PFSK-1 (cell line): ENCODE measurements around the gene ARAP1.

Experiments used
- FOXP2 ChIP-seq: optimal IDR thresholded peaks from 2 replicates; pipeline ENCODE3; 2011; ENCODE audit warnings: borderline replicate concordance, control low read depth, inconsistent platforms; ENCODE audit not compliant: insufficient read depth; ENCODE audit errors: extremely low read length, extremely low read depth
- POLR2AphosphoS5 ChIP-seq: IDR thresholded peaks from 2 replicates; pipeline ENCODE4 v1.6.1; 2012; ENCODE audit warnings: low read depth, mild to moderate bottlenecking, control low read depth, low read length, moderate library complexity
- SIN3A ChIP-seq: IDR thresholded peaks from 2 replicates; pipeline ENCODE4 v1.6.1; 2012; ENCODE audit warnings: mild to moderate bottlenecking, low read length, moderate library complexity, borderline replicate concordance; ENCODE audit not compliant: insufficient read depth
- TAF1 ChIP-seq: IDR thresholded peaks from 2 replicates; pipeline ENCODE4 v1.6.1; 2012; ENCODE audit warnings: low read length, control low read depth, borderline replicate concordance; ENCODE audit not compliant: insufficient read depth
- TF ChIP-seq, protein P1 (sequence below), 2 experiments: IDR thresholded peaks; 2 replicates each; pipeline versions ENCODE4 v1.6.1 to v1.8.0; 2011 to 2012; ENCODE audit warnings: low read depth in 2 of 2, low read length in 2 of 2, control low read depth in 1 of 2, inconsistent platforms in 1 of 2, mild to moderate bottlenecking in 1 of 2, moderate library complexity in 1 of 2; ENCODE audit not compliant: insufficient read depth in 1 of 2

Gene ARAP1

DNA sequence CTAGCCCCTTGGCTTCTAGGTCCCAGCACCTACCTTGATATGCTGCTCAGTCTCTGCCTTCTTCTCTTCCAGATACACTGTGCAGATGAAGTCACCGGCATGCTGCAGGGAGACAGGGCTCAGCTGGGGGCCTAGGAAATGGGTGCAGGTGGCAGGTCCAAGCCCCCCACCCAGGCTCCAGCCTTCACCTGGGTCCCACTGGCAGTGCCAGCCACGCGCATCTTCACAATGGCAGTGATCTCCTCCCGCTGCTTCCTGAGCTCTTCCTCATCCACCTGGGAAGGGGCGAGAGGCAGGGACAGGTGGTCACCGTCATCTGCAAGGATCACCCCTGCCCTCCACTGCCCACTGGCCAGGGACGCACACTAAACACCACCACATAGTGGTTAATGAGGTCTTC is 56.9 kb downstream of the ARAP1 start:
- no peak for TF ChIP-seq TAF1
- TF ChIP-seq, protein P1, sequence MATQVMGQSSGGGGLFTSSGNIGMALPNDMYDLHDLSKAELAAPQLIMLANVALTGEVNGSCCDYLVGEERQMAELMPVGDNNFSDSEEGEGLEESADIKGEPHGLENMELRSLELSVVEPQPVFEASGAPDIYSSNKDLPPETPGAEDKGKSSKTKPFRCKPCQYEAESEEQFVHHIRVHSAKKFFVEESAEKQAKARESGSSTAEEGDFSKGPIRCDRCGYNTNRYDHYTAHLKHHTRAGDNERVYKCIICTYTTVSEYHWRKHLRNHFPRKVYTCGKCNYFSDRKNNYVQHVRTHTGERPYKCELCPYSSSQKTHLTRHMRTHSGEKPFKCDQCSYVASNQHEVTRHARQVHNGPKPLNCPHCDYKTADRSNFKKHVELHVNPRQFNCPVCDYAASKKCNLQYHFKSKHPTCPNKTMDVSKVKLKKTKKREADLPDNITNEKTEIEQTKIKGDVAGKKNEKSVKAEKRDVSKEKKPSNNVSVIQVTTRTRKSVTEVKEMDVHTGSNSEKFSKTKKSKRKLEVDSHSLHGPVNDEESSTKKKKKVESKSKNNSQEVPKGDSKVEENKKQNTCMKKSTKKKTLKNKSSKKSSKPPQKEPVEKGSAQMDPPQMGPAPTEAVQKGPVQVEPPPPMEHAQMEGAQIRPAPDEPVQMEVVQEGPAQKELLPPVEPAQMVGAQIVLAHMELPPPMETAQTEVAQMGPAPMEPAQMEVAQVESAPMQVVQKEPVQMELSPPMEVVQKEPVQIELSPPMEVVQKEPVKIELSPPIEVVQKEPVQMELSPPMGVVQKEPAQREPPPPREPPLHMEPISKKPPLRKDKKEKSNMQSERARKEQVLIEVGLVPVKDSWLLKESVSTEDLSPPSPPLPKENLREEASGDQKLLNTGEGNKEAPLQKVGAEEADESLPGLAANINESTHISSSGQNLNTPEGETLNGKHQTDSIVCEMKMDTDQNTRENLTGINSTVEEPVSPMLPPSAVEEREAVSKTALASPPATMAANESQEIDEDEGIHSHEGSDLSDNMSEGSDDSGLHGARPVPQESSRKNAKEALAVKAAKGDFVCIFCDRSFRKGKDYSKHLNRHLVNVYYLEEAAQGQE (IDR thresholded peaks at IDR 0.05; ENCODE audit: insufficient read depth in 1 of 2, low read depth in 2 of 2, low read length in 2 of 2) = no peak
- no peak for TF ChIP-seq SIN3A
- no peak for TF ChIP-seq FOXP2
- TF ChIP-seq POLR2AphosphoS5 = no peak

DNA sequence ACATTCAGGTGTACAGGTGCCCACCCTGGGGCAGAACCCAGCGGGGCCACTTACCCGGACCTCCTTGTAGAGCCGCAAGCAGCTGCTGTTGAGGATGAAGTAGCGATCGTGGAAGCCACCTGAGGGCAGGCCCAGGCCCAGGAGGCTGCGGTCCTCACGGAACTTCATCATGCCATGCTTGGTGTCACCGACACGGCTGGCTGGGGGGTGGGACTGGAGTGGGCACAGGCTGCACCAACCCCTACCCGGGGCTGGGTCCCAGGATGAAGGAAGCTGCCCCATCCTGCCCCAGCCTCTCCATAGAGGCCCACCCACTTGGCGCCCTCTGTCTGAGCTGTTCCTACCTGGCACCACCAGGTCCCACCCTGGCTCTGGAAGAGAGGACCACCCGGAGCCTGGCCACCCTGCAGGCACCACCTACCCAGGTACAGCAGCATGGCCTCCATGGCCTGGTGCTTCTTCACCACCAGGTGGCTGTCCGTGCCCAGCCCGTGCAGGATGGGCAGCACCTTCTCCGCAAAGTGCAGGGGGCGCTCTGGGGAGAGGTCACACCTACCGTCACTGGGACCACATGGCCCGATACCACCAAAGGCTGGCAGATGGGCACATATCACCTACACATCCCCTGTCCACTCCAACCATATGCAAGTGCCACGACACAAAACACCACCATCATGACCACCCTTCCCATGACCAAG is 58.8 kb downstream of the ARAP1 start:
- TF ChIP-seq, protein P1 (IDR thresholded peaks at IDR 0.05; ENCODE audit: insufficient read depth in 1 of 2, low read depth in 2 of 2, low read length in 2 of 2) = no peak
- TF ChIP-seq FOXP2 (no peak), TAF1 (no peak), POLR2AphosphoS5 (no peak), SIN3A (no peak)

DNA sequence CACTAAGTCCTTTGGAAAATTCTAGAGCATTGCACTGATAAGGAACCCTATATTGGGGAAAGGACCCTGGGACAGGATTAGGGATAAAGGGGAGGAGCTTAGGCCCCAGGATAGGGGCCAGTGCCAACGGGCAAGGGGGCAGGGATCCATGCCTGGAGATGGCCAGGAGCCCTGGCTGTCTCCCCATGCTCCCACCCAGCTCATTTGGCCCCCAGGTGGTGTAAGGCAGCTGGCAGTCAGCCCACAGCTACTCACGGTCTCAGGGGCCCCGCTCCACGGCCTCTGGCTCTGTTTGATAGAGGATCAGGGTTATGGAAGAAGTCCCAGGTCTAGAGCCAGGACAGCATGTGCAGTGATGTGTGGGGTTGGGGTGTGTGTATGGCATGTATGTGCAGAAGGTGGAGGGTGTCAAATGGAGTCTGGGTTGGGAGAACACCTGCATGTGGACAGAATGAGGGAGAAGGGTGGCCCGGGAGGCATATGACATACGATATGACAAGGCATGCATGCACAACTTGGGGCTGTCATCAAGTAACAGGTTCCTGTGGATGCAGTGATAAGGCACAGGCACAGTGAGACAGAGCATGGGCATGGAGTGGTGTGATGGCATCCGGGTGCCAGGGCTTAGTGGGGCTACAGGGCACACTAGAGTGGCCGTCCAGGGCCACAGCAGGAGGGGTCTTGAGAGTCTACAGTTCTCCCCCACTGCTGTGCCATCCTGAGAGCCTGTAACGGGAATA is 59.5 kb downstream of the ARAP1 start:
- no peak for TF ChIP-seq TAF1
- no peak for TF ChIP-seq POLR2AphosphoS5
- TF ChIP-seq FOXP2 = no peak
- TF ChIP-seq, protein P1 (IDR thresholded peaks at IDR 0.05; ENCODE audit: insufficient read depth in 1 of 2, low read depth in 2 of 2, low read length in 2 of 2) = no peak
- TF ChIP-seq SIN3A = no peak

DNA sequence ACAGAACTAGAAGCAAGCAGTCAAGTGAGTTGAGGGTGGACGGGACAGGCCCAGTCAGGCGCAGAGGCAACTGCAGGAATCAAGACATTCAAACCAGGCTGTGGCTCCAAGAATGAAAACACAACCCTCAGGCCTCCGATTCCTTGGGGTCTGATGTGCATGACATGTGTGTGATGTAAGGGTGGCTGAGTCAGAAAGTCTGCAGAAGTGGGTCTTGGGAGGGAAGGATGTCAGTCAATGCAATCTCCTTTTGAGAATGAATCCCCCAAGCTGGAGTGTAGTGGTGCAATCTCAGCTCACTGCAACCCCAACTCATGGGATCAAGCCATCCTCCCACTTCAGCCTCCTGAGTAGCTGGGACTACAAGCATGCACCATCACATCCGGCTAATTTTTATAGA is 62.0 kb downstream of the ARAP1 start:
- TF ChIP-seq, protein P1 (IDR thresholded peaks at IDR 0.05; ENCODE audit: insufficient read depth in 1 of 2, low read depth in 2 of 2, low read length in 2 of 2) = no peak
- no peak for TF ChIP-seq TAF1
- no peak for TF ChIP-seq POLR2AphosphoS5
- no peak for TF ChIP-seq SIN3A
- TF ChIP-seq FOXP2 = no peak

DNA sequence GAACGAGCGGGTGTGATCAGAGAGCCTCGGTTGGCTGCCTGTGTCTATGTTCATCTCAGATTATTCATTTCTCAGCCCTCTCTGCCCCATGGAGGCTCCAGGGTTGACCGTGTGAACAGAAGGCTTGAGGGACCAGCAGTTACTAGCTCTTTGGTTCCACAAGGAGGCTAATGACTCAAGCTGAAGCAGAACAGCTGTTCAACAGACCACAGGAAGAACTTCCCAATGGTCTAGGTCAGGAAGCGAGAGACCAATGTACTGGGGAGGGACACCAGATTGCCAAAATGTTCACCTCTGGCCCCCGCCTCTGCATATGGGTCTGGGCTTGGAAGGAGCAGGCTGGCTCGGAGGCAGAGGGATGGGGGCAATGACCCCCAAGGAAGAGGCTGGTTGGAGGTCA is 63.3 kb downstream of the ARAP1 start:
- TF ChIP-seq TAF1 (no peak), FOXP2 (no peak), SIN3A (no peak), POLR2AphosphoS5 (no peak)
- TF ChIP-seq, protein P1 (IDR thresholded peaks at IDR 0.05; ENCODE audit: insufficient read depth in 1 of 2, low read depth in 2 of 2, low read length in 2 of 2) = no peak
